Measurements from ENCODE around the gene ABCA2.
A peak's percentile ranks its signal among the peaks of the same experiment; 100 is the strongest.

The ABCA2 gene

GRCh38 chr9:137062384-137062783, 34.3 kb upstream of the ABCA2 start:
- DNase-seq, result no peak

DNA sequence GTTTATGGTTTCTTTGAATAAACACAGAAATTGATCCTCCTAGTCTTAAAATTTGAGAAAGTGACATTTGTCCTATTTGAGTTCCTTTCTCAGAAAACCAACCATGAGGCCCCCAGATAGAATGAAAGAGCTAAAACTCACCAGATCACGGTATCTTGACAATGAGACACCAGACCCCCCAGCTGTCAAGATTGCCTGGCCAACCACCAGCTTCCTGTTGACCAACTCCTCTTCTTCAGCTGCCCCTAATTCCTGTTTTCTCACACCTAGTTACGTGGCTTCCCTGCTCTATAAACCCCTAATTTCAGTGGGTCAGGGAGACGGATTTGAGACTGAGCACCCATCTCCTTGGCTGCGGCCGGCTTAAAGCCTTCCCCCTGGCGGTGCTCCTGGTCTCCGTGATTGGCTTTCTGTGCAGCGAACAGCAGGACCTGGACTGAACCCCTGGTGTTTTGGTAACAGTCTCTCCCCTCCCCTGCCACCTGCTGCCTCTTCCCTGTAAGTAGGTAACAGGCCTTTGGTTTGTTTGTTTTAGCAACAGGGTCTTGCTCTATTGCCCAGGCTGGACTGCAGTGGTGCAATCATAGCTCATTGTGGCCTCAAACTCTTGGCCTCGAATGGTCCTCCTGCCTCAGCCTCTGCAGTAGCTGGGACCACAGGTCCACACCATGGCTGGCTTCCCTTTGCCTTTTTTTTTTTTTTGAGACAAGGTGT, 30.6 kb upstream of the ABCA2 start:
- DNase-seq, result peak; percentile 50

- DNase-seq, result peak; percentile 83
Observed at GRCh38 chr9:137057545-137057944, 29.5 kb upstream of the ABCA2 start.

DNA sequence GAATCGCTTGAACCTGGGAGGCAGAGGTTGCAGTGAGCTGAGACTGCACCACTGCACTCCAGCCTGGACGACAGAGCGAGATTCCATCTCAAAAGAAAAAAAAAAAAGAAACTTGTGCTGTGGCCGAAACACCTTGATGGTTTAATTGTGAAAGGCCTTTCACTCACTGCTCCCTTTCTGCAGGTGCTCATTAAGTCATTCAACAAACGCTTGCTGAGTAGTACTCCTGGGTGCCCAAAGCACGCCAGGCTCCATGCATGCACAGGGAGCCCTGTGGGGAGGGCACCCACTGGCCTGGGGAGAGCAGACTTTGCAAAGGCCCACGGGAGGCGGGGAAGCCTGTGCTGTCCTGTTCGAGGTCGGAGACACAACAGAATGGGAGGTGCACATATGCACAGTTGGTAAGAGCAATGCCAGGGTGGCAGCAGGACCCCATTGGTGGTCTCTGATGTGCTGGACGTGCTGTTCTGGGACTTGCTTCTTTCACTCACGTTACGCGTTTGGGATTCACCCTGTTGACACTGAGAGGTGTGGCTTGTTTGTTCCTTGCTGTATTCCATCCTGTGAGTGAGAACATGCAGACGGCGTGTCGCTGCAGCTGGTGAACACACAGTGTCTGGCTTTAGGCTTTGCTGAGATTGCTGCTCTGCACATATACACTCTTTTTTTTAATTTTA, 28.8 kb upstream of the ABCA2 start:
- DNase-seq, result peak; percentile 11

GRCh38 chr9:137055385-137056364, 27.6 kb upstream of the ABCA2 start:
- DNase-seq, result no peak

GRCh38 chr9:137054932-137055384, 26.9 kb upstream of the ABCA2 start:
- no peak for DNase-seq

DNA sequence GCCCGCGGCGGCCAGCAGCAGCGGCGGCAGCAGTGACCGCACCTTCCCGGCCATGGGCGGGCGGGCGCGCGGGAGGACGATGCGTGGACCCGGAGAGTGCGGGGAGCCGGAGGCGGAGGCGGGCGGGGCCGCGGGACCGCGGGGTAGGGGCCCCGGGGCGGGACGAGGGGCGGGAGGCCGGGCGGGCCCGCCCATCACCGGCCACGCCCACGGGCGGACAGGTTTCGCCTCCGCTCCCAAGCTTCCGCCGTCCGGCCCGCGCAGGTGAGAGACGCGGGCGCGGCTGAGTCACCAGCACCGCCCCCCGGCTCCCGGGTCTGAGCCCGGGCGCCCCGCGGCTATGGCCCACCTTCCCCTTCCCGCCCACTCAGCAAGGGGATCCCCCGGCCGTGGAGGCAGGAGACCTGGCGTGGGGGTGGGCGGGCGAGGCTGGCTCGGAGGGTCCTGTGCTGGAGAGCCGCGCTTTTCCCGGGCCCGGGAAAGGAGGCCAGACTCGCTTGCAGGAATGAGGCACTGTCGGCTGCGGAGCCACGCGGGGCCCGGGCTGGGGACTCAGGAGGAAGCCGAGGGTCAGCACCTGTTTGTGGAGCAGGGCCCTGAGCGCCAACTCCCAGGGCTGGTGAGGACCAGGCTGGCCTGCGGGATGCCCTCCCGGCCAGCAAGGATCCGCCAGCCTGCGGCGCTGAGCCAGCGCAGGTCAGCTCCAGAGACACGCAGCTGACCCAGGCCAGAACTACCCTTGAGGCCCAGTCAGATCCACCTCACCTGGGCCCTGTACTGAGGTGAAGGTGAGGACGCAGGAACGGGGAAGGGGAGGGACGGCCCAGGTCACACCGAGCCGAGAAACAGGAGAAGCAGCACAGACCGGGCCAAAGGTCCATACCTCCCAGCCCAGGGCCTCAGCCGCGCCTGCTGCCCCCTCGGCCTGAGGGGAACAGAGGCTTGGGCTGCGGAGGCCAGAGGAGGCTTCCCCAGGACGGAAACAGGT, 26.2 kb upstream of the ABCA2 start, which contains the start of gene ENTPD2:
TSS of gene ENTPD2 (minus strand) at position 118 of the 988 bp plus-strand sequence. CDS start at position 54, 64 bp downstream.
- peak; percentile 42 for DNase-seq

- no peak for DNase-seq
Observed at GRCh38 chr9:137052998-137053943, 25.2 kb upstream of the ABCA2 start.

DNA sequence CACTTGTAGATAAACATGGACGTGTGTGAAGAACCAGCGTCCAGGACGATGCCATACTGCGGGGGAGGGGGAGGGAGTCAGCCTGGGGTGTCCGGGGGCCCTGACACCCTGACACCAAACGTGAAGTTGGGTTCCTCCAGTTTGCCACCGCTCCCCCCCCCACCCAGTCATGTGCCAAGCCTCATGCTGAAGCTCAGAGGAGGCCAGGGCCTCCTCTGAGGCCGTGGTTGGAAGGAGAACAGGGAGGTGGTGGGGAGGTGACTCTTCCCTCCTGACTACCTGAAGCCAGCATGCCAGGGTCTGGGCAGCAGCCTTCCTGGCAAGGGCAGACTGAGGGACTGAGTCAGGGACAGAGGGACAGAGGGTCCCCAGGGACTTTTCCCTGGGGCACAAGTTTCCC, 24.3 kb upstream of the ABCA2 start:
- DNase-seq, result no peak

DNA sequence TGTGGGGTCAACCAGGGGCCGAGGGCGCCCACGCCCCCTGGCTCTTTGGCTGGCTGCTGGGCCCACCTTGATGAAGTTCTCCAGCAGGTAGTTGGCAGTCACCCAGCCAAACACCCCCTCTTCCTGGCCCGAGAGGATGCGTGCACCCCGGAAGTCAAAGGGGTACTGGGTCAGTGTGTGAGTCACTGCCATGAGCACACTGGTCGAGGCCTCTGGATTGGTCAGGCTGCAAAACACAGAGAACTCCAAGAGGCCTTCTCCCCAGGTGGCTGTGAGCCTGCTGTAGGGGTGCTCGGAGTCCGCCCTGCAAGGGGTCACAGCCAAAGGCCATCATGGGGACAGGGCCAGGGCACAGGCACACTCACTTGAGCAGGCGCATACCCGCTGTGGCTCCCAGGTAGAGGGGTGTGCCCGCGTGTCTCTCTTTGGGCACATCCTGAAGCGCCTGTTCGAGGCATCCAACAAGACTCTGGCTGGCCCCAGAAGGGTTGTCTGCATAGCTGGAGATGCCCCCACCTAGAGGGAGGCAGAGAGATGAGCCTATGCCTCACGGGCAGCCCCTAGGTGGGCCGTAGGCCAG, 23.2 kb upstream of the ABCA2 start:
- DNase-seq, result no peak

DNA sequence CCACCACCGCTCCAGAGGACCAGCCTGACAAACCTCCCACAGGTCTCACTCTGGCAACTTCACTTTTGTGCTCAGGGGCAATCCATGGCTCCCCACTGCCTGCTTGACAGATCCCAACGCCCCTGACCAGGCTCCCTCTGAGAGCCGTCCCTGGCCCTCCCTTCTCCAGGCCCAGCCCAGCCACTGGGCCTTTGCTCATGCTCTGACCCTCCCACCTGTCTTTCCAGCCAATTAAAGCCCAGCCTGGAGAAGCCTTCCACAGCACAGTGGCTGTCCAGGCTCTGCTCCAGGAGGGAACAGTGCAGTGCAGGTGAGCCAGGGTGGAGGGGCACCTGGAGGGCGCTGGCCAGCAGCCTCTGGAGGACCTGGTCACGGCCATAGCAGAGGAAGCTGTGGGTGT, 22.5 kb upstream of the ABCA2 start:
- no peak for DNase-seq

GRCh38 chr9:137049544-137050449, 21.8 kb upstream of the ABCA2 start:
- peak; percentile 83 for DNase-seq

- DNase-seq, result no peak
Observed at GRCh38 chr9:137048655-137049543, 20.9 kb upstream of the ABCA2 start.

GRCh38 chr9:137046088-137046787, 18.2 kb upstream of the ABCA2 start, which contains the start of gene NPDC1:
Gene NPDC1 (minus strand): TSS chr9:137046177. CDS start chr9:137045989, 188 bp downstream.
- peak; percentile 89 for DNase-seq

- DNase-seq, result no peak
Observed at GRCh38 chr9:137045294-137046087, 17.5 kb upstream of the ABCA2 start.

- peak; percentile 84 for DNase-seq
Observed at GRCh38 chr9:137044502-137045177, 16.6 kb upstream of the ABCA2 start.
